HG03457 (cell line): ENCODE results near the gene ABHD11.
"Not testable (repeated sequence)": the region's sequence is repeated elsewhere in the genome, so short reads cannot be mapped to it uniquely, and the experiment has no call there.

ENCODE experiments used
- ATAC-seq: cut with Tn5 transposase; IDR thresholded peaks from one replicate; pipeline ENCODE4 v1.9.1; 2021; ENCODE audit warnings: moderate number of reproducible peaks; ENCODE audit not compliant: unreplicated experiment

Gene ABHD11

DNA sequence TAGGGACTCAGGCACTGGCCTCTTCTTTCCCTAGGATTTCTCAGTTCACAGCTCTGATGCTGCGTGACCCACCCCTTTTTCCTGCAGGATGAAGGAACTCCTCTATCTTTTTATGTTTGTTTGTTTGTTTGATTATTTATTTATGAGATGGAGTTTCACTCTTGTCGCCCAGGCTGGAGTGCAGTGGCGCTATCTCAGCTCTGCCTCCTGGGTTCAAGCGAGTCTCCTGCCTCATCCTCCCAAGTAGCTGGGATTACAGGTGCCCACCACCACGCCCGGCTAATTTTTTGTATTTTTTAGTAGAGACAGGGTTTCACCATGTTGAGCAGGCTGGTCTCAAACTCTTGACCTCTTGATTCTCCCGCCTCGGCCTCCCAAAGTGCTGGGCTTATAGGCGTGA lies 18.2 kb downstream of the ABHD11 start:
- not testable (repeated sequence) for ATAC-seq

DNA sequence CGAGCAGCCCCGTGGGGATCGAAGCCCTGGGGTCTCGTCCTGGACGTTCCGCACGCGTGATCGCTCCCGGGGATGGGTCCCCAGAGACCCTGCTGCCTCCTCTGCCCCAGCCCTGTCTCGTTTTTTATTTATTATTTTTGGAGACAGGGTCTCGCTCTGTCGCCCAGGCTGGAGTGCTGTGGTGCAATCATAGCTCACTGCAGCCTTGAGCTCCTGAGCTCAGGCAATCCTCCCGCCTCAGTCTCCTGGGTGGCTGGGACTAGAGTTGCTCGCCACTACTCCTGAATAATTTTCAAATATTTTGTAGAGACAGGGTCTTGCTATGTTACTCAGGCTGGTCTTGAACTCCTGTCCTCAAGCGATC lies 18.8 kb downstream of the ABHD11 start:
- no peak for ATAC-seq

GRCh38 chr7:73718905-73719805 lies 19.4 kb downstream of the ABHD11 start, which contains the start of gene STX1A:
STX1A (minus strand) TSS chr7:73719669; CDS start chr7:73719631, 38 bp downstream.
- peak; percentile 45 for ATAC-seq

GRCh38 chr7:73718438-73718881 lies 20.1 kb downstream of the ABHD11 start:
- ATAC-seq: no peak

DNA sequence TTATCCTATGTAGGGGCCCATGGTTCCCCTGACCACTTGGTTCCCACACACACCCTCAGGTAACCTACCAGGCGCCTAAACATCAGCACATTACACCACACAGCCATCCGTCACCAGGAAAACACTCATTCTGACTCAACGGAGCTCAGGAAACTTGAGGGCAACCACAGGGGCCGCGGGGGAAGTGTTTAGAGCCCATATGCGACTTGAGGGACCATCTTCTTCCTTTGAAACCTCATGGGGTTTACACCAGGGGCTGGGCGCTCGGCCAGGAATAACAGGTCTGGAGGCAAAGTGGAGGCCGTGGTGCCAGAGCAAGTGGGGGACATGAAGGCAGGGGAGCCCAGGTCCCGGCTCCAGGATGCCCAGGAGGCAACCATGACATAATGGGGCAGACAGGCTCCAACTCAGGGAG lies 20.6 kb downstream of the ABHD11 start:
- ATAC-seq: no peak

DNA sequence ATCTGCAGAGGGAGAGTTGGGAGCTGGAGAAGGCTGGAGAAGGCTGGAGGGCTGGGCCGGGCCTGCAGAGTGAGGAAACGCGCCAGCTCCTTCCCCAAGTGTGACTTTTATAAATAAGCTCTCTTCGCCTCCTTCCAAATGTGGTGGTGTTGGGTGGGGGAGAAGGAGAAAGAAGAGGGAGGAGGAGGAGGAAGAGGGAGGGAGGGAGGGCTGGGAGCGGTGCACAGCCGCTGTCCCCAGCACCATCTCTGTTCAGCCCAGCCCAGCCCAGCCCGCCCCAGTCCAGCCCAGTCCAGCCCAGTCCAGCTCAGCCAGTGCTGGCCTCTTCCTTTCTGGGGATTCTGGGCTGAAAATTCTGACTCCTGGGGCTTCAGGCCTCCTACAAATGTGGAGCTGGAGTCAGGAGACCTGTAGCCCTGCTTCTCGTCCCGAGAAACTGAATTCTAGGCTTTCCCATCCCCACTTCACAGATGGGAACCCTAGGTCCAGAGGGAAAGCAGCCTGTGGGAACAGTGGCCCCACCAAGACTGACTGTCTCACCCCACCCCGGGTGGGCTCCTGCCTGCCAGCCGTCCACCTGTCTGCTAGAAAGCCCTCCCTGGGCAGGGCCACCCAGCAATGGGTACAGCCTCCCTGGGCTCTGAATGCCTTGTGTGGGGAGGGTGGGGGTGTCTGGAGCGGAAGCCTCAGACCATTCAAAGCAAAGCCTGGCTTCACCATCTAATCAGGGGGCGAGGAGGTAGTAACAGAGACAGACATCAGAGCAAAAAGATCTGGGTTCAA lies 21.4 kb downstream of the ABHD11 start:
- ATAC-seq: no peak

DNA sequence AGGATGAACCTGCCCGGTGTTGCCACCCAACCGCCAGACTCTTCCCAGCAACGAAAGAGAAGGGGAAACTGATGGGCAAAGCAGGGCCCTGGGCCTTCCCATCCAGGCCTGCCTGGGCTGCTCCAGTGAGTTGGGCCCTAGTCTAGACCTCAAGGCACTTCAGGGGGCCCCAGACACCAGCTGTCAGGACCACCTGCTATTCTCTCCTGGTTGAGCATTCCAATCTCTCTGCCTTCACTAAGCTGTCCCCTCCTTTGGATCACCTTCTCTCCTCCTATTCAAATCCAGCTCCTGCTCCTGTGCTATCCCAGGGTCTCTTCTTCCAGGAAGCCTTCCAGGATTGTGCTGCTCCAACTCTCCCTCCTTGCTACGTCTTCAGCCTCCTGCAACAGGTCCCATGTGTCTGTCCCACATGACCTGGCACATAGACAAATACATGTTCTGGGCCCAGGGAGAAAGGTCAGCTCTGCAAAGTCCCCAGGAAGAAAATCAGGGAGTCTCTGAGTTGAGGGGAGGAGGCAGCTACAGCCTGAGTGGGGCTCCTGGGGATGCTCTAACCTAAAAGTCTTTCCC lies 22.2 kb downstream of the ABHD11 start:
- no peak for ATAC-seq

DNA sequence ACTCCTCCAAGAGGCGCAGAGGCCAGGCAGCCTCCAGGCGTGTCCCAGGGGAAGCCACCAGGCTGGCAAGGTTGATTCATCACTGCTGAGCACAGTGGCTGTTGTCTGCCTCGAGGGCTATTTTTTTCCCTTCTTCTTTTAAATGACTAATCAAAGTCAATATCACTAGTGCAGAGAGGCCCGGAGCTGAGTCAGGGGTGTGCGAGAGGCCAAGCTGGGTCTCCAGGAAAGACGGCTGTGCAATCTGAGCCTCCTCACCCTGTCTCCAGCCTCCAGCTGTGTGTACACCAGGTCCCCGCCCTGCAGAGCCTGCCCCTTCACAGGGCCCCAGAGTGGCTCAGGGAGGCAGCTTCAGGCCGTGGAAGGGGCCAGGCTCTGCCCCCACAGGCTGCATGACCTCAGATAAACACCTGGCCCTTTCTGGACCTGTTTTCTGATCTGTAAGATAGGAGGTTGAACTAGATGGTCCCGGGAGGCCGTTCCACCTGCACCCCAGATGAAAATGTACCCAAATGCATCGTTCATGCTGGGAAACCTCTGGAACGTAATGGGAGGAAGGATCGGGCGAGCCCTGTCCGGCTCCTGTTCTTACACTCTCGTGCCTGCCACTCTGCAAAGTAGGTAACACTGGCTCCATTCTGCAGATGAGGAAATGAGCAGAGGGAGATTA lies 22.8 kb downstream of the ABHD11 start:
- no peak for ATAC-seq

DNA sequence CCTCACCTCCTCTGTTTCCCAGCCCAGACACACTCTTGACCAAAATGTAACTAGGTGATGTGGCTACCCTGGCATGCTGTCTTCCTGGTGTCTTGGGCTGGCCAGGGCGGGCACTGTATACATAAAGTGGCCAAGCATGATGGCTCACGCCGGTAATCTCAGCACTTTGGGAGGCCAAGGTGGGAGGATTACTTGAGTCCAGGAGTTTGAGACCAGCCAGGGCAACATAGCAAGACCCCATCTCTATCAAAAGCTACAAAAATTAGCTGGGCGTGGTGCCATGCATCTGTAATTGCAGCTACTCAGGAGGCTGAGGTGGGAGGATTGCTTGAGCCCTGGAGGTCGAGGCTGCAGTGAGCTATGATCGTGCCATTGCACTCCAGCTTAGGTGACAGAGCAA lies 25.3 kb downstream of the ABHD11 start:
- ATAC-seq: not testable (repeated sequence)

GRCh38 chr7:73712773-73713172 lies 25.8 kb downstream of the ABHD11 start:
- ATAC-seq: no peak

DNA sequence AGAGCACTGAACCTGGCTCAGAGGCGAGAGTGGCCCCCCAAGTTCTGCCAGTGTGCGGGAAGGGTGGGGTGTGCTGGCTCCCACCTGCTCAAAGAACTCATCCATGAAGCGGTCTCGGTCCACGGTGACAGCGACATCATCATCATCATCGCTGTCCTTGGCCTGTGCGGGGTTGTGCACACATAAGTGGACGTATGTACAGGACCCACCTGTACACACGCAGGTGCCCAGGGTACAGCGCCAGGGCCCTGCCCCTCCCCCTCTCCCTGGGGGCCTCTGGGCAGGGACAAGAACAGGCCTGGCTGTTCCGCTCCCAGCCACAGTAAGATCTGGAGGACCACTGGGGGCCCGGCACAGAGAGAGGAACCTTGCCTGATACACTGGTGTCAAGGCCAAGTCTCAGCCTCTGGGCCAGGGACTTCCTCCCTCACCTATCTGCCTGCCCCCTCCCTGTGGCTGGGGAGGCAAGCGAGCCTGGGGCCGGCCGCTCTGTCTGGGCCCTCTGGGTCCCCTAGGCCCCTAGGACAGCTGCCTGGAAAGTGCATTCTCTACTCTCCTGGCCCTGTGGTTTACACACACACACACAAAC lies 29.5 kb downstream of the ABHD11 start:
- ATAC-seq: no peak

- ATAC-seq: no peak
Observed at GRCh38 chr7:73707045-73707631, 31.5 kb downstream of the ABHD11 start.

- ATAC-seq: no peak
Observed at GRCh38 chr7:73706126-73707044, 32.2 kb downstream of the ABHD11 start.

GRCh38 chr7:73705551-73705920 lies 33.1 kb downstream of the ABHD11 start:
- no peak for ATAC-seq

DNA sequence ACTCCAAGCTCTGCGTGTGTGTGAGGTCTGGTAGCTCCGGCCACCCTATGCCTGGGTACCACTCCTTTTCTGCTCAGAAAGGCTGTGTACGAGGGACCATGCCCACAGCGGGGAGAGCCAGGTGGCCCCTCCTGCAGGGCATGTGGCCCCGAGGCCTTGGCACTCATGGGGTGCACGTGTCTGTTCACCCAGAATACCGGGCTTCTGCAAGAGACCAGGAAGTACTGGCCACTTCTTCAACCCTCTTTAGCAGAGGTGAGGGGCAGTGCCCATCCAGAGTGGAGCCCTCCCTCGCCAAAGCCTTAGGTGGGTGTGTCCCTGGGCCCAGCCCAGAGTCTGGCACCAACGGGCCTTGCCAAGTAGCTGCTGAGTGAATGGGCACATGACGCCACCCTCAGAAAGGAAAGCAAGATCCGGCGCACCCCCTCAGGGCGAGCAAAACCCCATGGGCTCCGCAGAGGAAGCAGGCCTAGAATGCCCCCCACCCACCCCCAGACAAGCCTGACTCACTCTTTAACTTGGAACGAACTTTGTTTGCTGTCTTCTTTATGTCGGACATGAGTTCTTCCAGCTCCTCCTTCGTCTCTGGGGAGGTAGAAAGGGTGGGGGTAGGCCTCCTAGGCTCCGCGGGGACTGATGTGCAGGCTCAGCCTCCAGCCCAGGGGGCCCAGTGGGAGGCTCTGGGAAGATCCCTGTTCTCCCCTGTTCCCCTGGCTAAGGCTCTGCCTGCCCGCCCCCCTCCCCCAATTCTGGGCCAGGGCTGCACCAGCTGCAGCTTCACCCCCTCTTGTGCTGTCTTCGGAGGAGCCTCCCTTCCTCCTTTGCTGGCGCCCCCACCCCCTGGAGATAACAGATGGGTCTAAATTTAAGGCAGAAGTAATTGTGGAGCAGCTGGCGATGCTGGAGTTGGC lies 33.7 kb downstream of the ABHD11 start:
- ATAC-seq: no peak

DNA sequence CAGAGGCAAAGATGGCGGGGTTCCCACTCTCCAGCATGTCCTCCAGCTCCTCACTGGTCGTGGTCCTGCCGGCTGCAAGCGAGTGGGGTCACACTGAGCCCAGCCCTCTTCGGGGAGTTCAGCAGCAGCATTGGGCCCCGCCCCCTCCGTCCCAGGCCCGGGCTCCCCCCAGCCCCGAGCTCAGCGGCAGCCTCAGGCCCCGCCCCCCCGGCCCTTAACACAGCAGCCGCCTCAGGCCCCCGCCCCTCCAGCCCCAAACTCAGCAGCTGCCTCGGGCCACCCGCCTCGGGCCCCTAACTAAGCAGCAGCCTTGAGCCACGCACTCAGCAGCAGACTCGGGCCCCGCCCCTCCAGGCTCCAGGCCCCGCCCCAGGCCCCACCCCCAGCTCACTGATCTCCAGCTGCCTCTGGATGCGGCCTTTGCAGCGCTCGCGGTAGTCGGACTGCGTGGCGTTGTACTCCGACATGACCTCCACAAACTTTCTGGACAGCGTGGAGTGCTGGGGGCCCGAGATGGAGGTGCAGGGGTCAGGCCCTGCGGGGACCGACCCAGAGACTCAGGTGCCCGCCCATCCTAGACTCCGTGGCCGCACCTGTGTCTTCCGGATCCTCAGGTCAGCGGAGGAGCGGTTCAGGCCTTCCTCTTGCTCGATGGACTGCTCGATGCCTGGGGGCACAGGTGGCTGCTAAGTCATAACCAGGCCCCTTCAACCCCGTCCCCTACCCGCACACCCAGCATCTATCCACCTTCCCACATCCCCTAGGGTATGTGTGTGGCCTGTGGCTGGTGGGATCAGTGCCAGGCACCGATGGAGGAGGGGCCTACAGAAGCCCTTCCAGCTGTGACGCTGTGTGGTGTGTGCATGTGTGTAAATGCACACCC lies 34.6 kb downstream of the ABHD11 start:
- ATAC-seq: no peak

GRCh38 chr7:73703225-73703624 lies 35.4 kb downstream of the ABHD11 start:
- no peak for ATAC-seq
